Measurements from ENCODE around the gene CNRIP1. TPM values are rescaled to one million over a fixed set of nuclear protein-coding genes. Genes with fewer than 3 reads are reported as not detected.

The CNRIP1 gene, protein sequence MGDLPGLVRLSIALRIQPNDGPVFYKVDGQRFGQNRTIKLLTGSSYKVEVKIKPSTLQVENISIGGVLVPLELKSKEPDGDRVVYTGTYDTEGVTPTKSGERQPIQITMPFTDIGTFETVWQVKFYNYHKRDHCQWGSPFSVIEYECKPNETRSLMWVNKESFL
- 100 TPM for total RNA-seq

DNA sequence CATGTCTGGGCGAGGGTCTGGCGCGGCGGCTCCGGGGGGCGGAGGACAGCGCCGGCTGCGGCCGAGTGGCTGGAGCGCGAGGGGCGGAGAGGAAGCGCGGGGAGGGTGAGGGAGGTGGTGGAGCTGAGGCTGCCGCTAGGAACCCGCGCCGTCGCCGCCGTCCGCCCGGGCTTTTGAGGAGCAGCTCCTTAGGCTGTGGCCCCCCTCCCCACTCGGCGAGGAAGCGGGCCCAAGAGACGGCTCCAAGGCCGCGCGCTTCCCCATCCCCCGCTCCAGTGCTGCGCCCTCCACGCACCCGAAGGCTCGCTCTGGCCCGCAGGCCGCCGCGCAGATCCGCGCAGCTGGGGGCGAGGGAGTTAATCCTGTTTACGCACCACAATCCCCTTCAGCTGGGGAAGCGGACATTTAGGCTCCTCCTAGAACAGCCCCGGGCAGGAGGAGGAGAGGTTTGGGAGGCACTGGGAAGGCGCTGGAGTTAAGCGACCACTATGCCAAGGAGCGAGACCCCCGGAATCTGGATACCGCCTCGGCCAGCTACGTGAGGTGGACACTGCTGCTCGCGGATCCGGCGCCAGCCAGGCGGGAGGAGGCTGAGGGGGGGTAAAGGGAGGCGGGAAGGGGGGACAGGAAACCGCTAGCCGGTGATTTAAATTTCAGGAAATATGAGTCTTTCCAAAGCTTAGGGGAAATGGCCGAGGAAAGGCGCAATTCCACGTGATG, at the start of gene CNRIP1:
Gene CNRIP1 (minus strand): TSS at position 552 of the 720 bp plus-strand sequence. CDS start 549 bp downstream, at position 3.

DNA sequence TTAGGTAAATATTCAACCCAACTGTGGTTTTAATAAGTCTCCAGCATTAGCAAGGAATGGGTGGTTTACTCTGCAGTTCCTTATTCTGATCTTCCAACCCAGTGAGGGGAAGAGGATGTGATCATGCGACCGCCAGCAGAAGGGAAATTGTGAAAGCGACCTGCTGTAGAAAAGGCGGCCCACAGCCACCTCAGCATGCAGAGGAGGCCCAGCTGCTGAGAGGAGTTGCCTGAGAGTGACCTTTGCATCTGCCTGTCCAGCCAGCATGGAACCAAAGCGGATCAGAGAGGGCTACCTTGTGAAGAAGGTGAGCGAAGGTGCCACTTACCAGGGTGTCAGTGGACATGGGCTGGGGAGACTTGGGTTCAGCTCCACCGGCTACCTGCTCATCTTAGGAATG, 45.3 kb upstream of the CNRIP1 start, which contains the start of gene PLEK:
Gene PLEK (plus strand): TSS at position 196 of the 400 bp plus-strand sequence. CDS start 70 bp downstream, at position 266.

DNA sequence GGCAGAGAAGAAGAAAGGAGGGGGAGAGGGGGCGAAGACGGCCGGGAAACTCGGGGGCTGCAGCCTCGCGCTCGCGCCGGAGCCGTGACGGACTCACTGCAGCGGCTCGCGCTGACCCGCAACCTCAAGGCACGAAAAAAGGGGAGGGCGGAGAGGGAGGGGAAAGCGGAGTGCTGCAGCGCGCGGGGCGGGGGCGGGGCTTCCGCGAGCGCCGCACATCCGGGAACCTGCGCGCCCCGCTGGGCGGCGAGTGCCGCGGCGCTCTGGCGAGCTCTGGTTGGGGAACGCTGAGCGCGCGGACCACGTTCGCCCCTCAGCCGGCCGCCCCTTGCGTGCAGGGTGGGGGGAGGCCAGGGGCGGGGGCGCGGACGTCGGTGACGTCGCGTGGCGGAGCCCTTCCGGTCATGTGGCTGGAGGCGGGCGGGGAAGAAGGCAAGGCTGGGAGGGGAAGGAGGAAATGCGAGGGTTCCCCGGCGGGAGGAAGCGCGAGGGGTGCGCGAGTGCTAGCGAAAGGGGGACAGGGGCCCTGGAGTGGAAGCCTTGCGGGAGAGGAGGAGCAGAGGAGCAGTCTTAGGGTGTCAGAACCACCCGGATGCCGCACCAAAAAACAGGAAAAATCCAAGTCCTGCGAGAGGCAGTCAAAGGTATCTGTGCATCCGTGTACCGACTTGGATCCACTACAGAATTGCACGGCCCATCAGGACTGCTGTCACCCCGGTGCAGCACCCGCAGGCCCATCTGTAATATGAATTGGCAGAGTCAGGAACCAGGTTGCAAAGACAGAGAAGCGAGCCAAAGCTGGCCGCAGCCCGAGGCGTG, 67.1 kb downstream of the CNRIP1 start, which contains the start of gene PPP3R1:
Gene PPP3R1 (minus strand): TSS at position 133 of the 819 bp plus-strand sequence. CDS start 405 bp downstream, outside the sequence.

Other genes starting within 250 kb of the CNRIP1 start
- 7.2 TPM for gene PNO1, start 162.1 kb downstream of the CNRIP1 start, total RNA-seq
- 59.2 TPM for gene PPP3R1, start 67.4 kb downstream of the CNRIP1 start, total RNA-seq
- 0.94 TPM for gene PLEK, start 45.3 kb upstream of the CNRIP1 start, total RNA-seq
- 0.94 TPM for gene FBXO48, start 147.3 kb upstream of the CNRIP1 start, total RNA-seq
- gene APLF, start 147.6 kb upstream of the CNRIP1 start, total RNA-seq = 7.2 TPM

Measured in parietal lobe (tissue), 1 donor.